NCI-H748 (cell line): ENCODE results near the gene NT5C2.
A peak's percentile ranks its signal among the peaks of the same experiment; 100 is the strongest.
"Not testable (repeated sequence)": the region's sequence is repeated elsewhere in the genome, so short reads cannot be mapped to it uniquely, and the experiment has no call there.

Source experiments
- DNase-seq: peaks from one replicate; lab custom pipeline; 2025; ENCODE audit not compliant: unreplicated experiment; lab: John Stamatoyannopoulos, UW

The NT5C2 gene

GRCh38 chr10:103193107-103193819, at the start of gene NT5C2:
NT5C2 (minus strand) TSS chr10:103193272; CDS start chr10:103174958, 18,314 bp downstream.
- peak; percentile 74 for DNase-seq

GRCh38 chr10:103241262-103242011, 48.4 kb upstream of the NT5C2 start:
- DNase-seq, result peak; percentile 16

DNA sequence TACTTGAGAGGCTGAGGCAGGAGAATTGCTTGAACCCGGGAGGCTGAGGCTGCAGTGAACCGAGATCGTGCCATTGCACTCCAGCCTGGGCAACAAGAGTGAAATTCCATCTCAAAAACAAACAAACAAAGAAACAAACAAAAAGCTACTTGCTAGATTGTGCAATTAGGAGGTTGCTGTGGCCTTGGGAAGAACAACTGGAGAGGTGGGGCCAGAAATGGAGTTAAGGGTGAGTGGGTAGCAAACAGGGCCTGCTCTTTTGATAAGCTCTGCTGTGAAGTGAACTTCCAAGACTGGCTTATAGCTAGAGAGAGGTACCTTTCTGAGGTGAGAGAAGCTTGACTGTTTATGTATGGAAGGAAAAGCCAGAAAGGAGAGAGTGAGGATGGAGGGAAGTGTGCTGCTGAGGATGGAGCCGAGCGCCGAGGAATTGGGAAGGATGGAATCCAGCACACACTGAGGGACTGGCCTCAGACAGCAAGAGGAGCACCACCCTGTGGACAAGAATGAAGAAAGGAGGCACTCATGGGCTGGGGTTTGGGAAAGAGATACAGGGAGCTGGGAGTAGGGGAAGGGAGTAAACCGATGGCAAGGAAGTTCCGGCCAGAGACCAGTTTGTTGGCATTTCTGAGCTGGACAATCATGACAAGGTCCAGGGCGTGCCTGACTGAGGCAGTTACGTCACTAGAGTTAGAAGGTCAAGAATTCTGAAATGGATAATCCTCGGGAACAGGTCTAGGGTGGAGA, 45.6 kb upstream of the NT5C2 start:
- DNase-seq, result no peak

DNA sequence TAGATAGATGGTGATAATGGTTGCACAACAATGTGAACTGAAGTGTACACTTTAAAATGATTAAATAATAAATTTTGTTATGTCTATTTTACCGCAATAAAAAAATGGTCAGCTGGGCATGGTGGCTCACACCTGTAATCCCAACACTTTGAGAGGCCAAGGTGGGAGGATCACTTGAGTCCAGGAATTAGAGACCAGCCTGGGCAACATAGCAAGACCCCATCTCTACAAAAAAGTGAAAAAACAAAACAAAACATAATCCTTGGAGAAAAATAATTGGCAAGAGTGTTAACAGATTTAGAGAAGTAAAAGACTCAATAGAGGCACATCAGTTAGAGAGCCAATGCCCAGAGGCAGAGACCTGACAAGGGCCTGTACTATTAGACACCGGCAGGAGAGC, 42.7 kb upstream of the NT5C2 start:
- DNase-seq, result no peak

DNA sequence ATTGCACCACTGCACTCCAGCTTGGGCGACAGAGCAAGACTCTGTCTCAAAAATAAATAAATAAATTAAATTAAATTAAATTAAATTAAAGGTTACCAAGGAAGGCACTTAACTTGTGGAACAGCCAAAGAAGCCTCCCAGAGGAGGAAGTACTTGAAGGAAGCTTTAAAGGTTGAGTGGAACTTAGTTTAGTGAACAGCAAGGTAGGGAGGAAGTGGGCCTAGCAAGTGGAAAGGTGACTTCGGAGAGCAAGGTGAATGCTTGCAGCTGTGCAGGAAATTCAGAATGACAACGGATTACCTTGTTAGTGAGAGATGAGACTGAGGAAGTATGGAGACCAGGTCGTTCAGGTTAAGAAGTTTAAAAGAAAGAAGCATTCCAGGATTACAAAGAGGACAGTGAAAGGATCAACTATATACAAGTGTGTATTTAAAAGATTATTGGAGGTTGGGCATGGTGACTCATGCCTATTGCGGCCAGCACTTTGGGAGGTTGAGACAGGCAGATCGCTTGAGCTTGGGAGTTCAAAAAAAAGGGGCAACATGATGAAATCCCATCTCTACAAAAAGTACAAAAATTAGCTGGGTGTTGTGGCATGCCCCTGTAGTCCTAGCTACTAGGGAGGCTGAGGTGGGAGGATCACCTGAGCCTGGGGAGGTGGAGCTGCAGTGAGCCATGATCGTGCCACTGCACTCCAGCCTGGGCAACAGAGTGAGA, 39.9 kb upstream of the NT5C2 start:
- DNase-seq, result no peak

DNA sequence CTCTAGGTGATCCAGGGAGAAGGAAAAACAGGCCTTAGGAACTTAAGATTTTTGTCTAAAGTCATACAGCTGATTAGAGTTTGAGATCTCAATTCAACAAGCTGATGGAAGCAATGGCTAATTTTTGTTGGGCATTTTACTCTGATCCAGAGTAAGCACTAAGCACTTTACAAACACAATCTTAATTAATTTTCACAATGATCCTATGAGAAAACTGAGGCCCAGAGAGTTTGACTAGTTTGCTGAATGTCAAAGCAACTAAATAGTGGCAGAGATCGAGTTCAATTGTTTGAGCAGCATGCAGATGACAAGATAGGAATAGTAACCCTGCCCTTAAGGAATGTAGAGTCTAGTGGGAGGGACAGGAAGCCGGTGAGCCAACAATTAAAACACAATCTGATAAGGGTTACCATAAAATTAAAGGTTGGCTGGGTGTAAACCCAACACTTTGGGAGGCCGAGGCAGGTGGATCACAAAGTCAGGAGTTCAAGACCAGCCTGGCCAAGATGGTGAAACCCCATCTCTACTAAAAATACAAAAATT, 39.1 kb upstream of the NT5C2 start:
- no peak for DNase-seq

DNA sequence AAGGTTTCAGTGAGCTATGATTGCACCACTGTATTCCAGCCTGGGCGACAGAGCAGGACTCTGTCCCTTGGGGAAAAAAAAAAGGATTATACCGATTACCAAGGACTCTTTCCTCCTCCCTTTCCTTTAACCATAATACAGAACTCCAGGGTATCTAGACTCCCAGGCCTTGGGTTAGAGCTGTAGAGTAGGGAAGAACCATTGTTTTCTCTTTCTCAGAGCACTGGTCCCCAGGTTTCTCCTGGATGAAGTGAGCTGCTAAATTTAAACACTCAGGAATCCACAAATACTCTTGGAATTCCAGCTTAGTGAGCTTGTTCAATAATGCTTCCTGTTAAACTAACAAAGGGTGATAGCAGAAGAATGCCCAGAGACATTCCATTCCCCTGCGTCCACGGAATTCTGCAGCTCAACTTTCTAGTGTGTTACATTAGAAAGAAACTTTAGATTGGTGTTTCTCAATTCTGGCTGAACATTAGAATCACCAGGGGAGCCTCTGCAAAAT, 38.0 kb upstream of the NT5C2 start:
- DNase-seq, result no peak

GRCh38 chr10:103227416-103227815, 34.3 kb upstream of the NT5C2 start:
- no peak for DNase-seq

DNA sequence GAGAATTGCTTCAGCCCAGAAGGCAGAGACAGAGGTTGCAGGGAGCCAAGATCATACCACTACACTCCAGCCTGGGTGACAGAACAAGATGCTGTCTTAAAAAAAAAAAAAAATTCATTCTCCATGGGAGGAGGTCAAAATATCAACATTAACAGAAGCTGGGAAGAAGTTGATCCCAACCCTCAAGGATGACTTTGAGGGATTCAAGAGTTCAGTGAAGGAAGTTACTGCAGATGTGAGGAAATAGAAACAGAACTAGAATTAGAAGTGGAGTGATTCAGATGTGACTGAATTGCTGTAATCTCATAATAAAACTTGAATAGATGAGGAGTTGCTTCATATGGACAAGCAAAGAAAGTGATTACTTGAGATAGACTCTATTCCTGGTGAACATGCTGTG, 32.9 kb upstream of the NT5C2 start:
- no peak for DNase-seq

DNA sequence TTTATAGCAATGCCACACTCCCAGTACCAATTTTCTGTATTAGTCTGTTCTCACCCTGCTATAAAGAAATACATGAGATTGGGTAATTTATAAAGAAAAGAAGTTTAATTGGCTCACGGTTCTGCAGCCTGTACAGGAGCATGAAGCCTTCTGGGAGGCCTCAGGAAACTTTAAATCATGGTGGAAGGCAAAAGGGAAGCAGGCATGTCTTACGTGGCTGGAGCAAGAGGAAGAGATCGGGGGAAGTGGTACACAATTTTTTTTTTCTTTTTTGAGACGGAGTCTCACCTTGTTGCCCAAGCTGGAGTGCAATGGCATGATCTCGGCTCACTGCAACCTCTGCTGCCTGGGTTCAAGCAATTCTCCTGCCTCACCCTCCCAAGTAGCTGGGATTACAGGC, 31.6 kb upstream of the NT5C2 start:
- not testable (repeated sequence) for DNase-seq

- DNase-seq, result no peak
Observed at GRCh38 chr10:103224133-103224532, 31.1 kb upstream of the NT5C2 start.

DNA sequence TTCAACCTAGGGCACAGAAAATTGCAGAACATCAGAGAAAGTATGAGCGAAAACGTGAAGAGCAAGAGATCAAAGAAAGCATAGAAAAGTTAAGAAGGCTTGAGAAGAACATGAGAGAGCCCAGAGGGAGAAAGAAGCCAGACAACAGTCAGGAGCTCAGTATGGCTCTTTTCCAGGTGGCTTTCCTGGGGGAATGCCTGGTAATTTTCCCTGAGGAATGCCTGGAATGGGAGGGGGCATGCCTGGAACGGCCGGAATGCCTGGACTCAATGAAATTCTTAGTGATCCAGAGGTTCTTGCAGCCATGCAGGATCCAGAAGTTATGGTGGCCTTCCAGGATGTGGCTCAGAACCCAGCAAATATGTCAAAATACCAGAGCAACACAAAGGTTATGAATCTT, 23.3 kb upstream of the NT5C2 start:
- not testable (repeated sequence) for DNase-seq

GRCh38 chr10:103215601-103216000, 22.5 kb upstream of the NT5C2 start:
- DNase-seq, result no peak

GRCh38 chr10:103210262-103210661, 17.2 kb upstream of the NT5C2 start:
- DNase-seq, result not testable (repeated sequence)

DNA sequence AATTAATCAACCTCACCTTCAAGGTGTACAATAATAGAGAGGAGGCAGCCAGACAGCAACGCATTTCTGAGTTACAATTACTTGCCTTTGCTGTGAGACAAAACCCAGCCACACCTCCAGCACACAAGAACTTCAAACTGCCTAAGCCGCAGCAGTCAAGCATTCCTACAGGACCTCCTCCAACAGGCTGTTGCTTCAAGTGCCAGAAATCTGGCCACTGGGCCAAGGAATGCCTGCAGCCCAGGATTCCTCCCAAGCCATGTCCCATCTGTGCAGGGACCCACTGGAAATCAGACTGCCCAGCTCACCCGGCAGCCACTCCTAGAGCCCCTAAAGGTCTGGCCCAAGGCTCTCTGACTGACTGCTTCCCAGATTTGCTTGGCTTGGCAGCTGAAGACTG, 14.6 kb upstream of the NT5C2 start:
- DNase-seq, result not testable (repeated sequence)

DNA sequence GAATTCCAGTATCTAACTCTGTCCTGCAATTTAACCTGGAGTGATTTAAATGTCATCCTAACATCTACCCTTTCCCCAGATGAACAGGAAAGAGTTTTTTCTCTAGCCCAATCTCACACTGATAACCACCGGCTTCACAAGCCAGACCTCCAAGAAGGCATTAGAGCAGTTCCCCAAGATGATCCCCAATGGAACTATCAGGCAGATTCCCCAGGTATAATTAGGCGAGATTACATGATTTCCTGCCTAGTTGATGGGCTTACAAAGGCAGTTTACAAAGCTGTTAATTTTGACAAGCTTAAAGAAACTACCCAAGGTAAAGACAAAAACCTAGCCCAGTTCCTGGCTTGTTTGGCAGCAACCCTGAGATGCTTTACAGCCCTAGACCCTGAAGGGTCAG, 14.1 kb upstream of the NT5C2 start:
- no peak for DNase-seq

- DNase-seq, result not testable (repeated sequence)
Observed at GRCh38 chr10:103206715-103207114, 13.6 kb upstream of the NT5C2 start.

- not testable (repeated sequence) for DNase-seq
Observed at GRCh38 chr10:103205401-103205800, 12.3 kb upstream of the NT5C2 start.

DNA sequence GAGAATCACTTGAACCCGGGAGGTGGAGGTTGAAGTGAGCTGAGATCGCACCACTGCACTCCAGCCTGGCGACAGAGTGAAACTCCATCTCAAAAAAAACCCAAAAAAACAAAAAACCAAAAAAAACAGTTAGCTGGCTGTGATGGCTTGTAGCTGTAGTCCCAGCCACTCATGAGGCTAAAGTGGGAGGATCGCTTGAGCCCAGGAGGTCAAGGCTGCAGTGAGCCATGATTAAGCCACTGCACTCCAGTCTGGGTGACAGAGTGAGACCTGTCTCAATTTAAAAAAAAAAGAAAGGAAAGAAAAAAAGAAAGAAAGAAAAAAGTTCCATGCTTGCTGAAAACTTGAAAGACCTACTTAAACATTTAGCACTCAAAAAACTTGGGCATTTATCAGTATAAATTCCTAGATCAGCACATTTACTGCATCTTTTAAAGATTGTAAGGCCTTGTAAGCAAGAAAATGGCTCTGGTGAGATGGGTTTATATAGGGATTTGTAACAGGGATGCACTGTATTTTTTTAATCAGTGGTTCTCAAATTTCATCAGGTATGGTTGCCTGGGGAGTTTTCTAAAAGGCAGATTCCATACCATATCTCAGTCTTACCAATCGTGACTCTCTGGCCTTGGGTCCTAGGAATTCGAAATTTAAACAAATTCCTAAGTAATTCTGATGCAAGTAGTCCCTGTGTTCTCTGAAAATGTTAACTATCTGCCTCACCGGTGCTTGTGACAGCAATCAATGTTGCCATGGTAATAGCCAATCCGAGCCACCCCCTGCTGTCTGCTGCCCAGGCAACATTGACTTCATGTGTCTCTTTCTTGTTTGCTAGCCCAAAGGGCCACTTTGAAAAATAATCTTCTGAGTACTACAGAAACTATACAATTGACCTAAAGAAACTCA, 11.5 kb upstream of the NT5C2 start:
- DNase-seq, result peak; percentile 63

- no peak for DNase-seq
Observed at GRCh38 chr10:103203466-103203865, 10.4 kb upstream of the NT5C2 start.
